Neural cell (in vitro differentiated cells): ENCODE data around the gene EDA2R. TPM values are rescaled to one million over a fixed set of nuclear protein-coding genes. Genes with fewer than 3 reads are reported as not detected.

Experiments used
- H2AFZ ChIP-seq: fragments of 200-600, 300-800 bp; sonication (generic), shearing (Covaris generic); 2 replicates; pipeline ENCODE4 v1.6.0; 2014; ENCODE audit warnings: low read depth, mild to moderate bottlenecking, antibody characterized with exemption, low read length, moderate library complexity
- H3F3A ChIP-seq: fragments of 200-600 bp; shearing (Covaris generic); 2 replicates; pipeline ENCODE4 v1.6.1; 2016; ENCODE audit warnings: mild to moderate bottlenecking, moderate library complexity, mixed read lengths, antibody characterized with exemption, low read length; ENCODE audit not compliant: insufficient read depth, poor library complexity, severe bottlenecking
- H3K27ac ChIP-seq: fragments of 200-600, 300-800 bp; sonication (generic), shearing (Covaris generic); 2 replicates; pipeline ENCODE4 v1.5.1; 2014; ENCODE audit warnings: mild to moderate bottlenecking, low read length, moderate library complexity
- H3K27me3 ChIP-seq: fragments of 300-800, 200-600 bp; sonication (generic), shearing (Covaris generic); 2 replicates; pipeline ENCODE4 v1.6.0; 2014; ENCODE audit warnings: mild to moderate bottlenecking, low read depth, low read length, moderate library complexity; ENCODE audit not compliant: insufficient read depth
- H3K36me3 ChIP-seq: fragments of 300-800, 200-600 bp; sonication (generic), shearing (Covaris generic); 2 replicates; pipeline ENCODE4 v1.5.1; 2014; ENCODE audit warnings: mild to moderate bottlenecking, antibody characterized with exemption, low read length, moderate library complexity; ENCODE audit not compliant: insufficient read depth
- H3K4me2 ChIP-seq: fragments of 300-800, 200-600 bp; sonication (generic), shearing (Covaris generic); 2 replicates; pipeline ENCODE4 v1.6.0; 2014; ENCODE audit warnings: mild to moderate bottlenecking, low read length
- H3K4me3 ChIP-seq: fragments of 300-800, 200-600 bp; sonication (generic), shearing (Covaris generic); 2 replicates; pipeline ENCODE4 v1.5.1; 2014; ENCODE audit warnings: mild to moderate bottlenecking, low read length, moderate library complexity
- H3K79me2 ChIP-seq: fragments of 200-600 bp; shearing (Covaris generic); replicated peaks from 2 replicates; pipeline ENCODE4 v1.6.0; 2014; ENCODE audit warnings: mild to moderate bottlenecking, low read length, moderate library complexity; ENCODE audit not compliant: insufficient read depth
- H3K9ac ChIP-seq: fragments of 300-800, 200-600 bp; sonication (generic), shearing (Covaris generic); 2 replicates; pipeline ENCODE4 v1.6.1; 2016; ENCODE audit warnings: mild to moderate bottlenecking, low read length, mixed read lengths
- H3K9me2 ChIP-seq: fragments of 200-600 bp; shearing (Covaris generic); 2 replicates; pipeline ENCODE4 v1.6.1; 2016; ENCODE audit warnings: mild to moderate bottlenecking, low read length, mixed read lengths; ENCODE audit not compliant: insufficient read depth
- H3K9me3 ChIP-seq: fragments of 200-600, 300-800 bp; sonication (generic), shearing (Covaris generic); 2 replicates; pipeline ENCODE4 v1.6.1; 2016; ENCODE audit warnings: mild to moderate bottlenecking, mixed run types, low read length, moderate library complexity, mixed read lengths
- H4K20me1 ChIP-seq: fragments of 200-600 bp; shearing (Covaris generic); 2 replicates; pipeline ENCODE4 v1.6.1; 2016; ENCODE audit warnings: mild to moderate bottlenecking, mixed run types; ENCODE audit not compliant: insufficient read depth
- EP300 ChIP-seq: fragments of 450-650 bp; conservative IDR thresholded peaks from 2 replicates; pipeline ENCODE4 v1.6.1; 2014; ENCODE audit warnings: antibody characterized with exemption, mild to moderate bottlenecking, moderate library complexity; ENCODE audit not compliant: poor library complexity, severe bottlenecking
- EZH2 ChIP-seq: fragments of 200-600, 300-800 bp; shearing (Covaris generic), sonication (generic); IDR thresholded peaks from 2 replicates; pipeline ENCODE4 v1.6.1; 2014; ENCODE audit warnings: antibody characterized with exemption, low read length, borderline replicate concordance, mild to moderate bottlenecking; ENCODE audit not compliant: insufficient read depth, poor library complexity, severe bottlenecking
- MXI1 ChIP-seq: fragments of 450-650 bp; conservative IDR thresholded peaks from 2 replicates; pipeline ENCODE4 v1.6.1; 2014; ENCODE audit warnings: antibody characterized with exemption, mild to moderate bottlenecking; ENCODE audit not compliant: poor library complexity, severe bottlenecking
- POLR2AphosphoS5 ChIP-seq: IDR thresholded peaks from 2 replicates; pipeline ENCODE4 v1.6.1; 2012
- RAD21 ChIP-seq: fragments of 450-650 bp; conservative IDR thresholded peaks from 2 replicates; pipeline ENCODE4 v1.6.1; 2014; ENCODE audit warnings: antibody characterized with exemption, mild to moderate bottlenecking, moderate library complexity
- SMC3 ChIP-seq: fragments of 450-650 bp; conservative IDR thresholded peaks from 2 replicates; pipeline ENCODE4 v1.6.1; 2014; ENCODE audit warnings: antibody characterized with exemption, mild to moderate bottlenecking, moderate library complexity; ENCODE audit not compliant: poor library complexity
- TAF1 ChIP-seq: IDR thresholded peaks from 2 replicates; pipeline ENCODE4 v1.6.1; 2012; ENCODE audit warnings: low read depth
- polyA plus RNA-seq: library from polyadenylated mRNA; depleted of rRNA; stranded (reverse); fragments of >200 nt; gene quantifications from 2 replicates; pipeline ENCODE4 v1.2.3, GENCODE V29; 2014
- TF ChIP-seq, protein P1 (sequence below): IDR thresholded peaks from 2 replicates; pipeline ENCODE4 v1.6.1; 2012; ENCODE audit warnings: borderline replicate concordance
- TF ChIP-seq, protein P2 (sequence below): fragments of 450-650 bp; IDR thresholded peaks from 2 replicates; pipeline ENCODE4 v1.5.1; 2014; ENCODE audit warnings: antibody characterized with exemption, mild to moderate bottlenecking, moderate library complexity; ENCODE audit not compliant: poor library complexity, severe bottlenecking

The EDA2R gene
- polyA plus RNA-seq, 1 donor from 2014 or later = 4.9 TPM

DNA sequence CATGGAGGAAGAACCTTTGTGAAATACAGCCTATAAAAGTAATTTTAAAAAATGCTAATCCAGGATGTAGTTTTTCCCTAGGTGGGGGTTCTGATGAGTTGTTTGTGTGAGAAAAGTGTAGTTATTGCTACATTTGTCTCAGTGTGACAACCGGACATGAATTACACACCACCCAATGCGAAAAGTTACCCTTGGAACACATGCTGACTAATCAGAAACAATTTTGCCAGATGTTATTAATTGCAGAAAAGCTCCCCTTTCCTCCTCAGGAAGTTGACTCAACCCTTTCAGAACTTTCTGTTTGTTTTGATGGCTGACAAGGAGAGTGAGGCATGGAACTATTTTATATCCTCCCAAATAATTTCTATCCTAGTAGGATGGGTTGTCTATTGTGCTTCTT, 38.1 kb upstream of the EDA2R start:
- no peaks in the 10 kb centered on the region for H3F3A ChIP-seq
- no peak overlapping the region for H2AFZ ChIP-seq

DNA sequence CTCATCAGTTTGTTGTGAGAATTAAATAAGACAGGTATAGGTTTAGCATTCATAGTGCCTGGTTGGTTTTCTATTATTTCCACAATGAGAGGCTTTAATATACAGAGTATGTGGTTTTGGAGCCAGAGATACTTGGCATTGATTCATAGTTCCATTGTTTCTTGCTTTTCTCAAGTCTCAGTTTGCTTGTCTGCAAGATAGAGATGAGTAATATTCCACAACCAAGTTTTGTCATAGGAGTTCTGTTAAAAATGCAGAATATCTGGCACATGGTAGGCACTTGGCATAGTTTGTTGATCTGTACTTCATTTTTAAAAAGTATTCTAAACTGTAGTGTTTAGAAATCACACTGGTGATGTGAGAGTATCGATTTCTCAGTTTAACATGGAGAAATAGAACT, 37.5 kb upstream of the EDA2R start:
- Histone ChIP-seq H3K79me2 (no peaks in the 10 kb centered on the region), H3K4me3 (no peak overlapping the region), H3K36me3 (no peaks in the 10 kb centered on the region), H3K27ac (no peak overlapping the region), H3K9ac (no peak overlapping the region), H2AFZ (no peak overlapping the region), H3K4me2 (no peak overlapping the region), H3F3A (no peaks in the 10 kb centered on the region), H4K20me1 (no peaks in the 10 kb centered on the region), H3K9me2 (no peaks in the 10 kb centered on the region), H3K9me3 (no peaks in the 10 kb centered on the region), H3K27me3 (no peaks in the 10 kb centered on the region)
- TF ChIP-seq POLR2AphosphoS5 (no peak), EZH2 (no peak), SMC3 (no peak), MXI1 (no peak), TAF1 (no peak), EP300 (no peak), RAD21 (no peak)
- TF ChIP-seq, protein P1, sequence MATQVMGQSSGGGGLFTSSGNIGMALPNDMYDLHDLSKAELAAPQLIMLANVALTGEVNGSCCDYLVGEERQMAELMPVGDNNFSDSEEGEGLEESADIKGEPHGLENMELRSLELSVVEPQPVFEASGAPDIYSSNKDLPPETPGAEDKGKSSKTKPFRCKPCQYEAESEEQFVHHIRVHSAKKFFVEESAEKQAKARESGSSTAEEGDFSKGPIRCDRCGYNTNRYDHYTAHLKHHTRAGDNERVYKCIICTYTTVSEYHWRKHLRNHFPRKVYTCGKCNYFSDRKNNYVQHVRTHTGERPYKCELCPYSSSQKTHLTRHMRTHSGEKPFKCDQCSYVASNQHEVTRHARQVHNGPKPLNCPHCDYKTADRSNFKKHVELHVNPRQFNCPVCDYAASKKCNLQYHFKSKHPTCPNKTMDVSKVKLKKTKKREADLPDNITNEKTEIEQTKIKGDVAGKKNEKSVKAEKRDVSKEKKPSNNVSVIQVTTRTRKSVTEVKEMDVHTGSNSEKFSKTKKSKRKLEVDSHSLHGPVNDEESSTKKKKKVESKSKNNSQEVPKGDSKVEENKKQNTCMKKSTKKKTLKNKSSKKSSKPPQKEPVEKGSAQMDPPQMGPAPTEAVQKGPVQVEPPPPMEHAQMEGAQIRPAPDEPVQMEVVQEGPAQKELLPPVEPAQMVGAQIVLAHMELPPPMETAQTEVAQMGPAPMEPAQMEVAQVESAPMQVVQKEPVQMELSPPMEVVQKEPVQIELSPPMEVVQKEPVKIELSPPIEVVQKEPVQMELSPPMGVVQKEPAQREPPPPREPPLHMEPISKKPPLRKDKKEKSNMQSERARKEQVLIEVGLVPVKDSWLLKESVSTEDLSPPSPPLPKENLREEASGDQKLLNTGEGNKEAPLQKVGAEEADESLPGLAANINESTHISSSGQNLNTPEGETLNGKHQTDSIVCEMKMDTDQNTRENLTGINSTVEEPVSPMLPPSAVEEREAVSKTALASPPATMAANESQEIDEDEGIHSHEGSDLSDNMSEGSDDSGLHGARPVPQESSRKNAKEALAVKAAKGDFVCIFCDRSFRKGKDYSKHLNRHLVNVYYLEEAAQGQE = no peak
- TF ChIP-seq, protein P2, sequence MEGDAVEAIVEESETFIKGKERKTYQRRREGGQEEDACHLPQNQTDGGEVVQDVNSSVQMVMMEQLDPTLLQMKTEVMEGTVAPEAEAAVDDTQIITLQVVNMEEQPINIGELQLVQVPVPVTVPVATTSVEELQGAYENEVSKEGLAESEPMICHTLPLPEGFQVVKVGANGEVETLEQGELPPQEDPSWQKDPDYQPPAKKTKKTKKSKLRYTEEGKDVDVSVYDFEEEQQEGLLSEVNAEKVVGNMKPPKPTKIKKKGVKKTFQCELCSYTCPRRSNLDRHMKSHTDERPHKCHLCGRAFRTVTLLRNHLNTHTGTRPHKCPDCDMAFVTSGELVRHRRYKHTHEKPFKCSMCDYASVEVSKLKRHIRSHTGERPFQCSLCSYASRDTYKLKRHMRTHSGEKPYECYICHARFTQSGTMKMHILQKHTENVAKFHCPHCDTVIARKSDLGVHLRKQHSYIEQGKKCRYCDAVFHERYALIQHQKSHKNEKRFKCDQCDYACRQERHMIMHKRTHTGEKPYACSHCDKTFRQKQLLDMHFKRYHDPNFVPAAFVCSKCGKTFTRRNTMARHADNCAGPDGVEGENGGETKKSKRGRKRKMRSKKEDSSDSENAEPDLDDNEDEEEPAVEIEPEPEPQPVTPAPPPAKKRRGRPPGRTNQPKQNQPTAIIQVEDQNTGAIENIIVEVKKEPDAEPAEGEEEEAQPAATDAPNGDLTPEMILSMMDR = no peak

More for the DNA sequence above, 38.1 kb upstream of the EDA2R start:
- Histone ChIP-seq H3K27ac (no peak overlapping the region), H3K36me3 (no peaks in the 10 kb centered on the region), H3K9me2 (no peaks in the 10 kb centered on the region), H3K9me3 (no peaks in the 10 kb centered on the region), H4K20me1 (no peaks in the 10 kb centered on the region), H3K4me3 (no peak overlapping the region), H3K4me2 (no peak overlapping the region), H3K27me3 (no peaks in the 10 kb centered on the region), H3K79me2 (no peaks in the 10 kb centered on the region), H3K9ac (no peak overlapping the region)
- TF ChIP-seq MXI1 (no peak), RAD21 (no peak), TAF1 (no peak), SMC3 (no peak), POLR2AphosphoS5 (no peak), EZH2 (no peak), EP300 (no peak)
- TF ChIP-seq, protein P2 = no peak
- TF ChIP-seq, protein P1 = no peak
